Thoracic aorta (tissue), 2 donors: ENCODE data around the gene BFAR. TPM values are rescaled to one million over a fixed set of nuclear protein-coding genes. Genes with fewer than 3 reads are reported as not detected.

Experiments used
- ATAC-seq: fragments of 150-250 bp; one replicate; pipeline ENCODE4 v1.8.0; 2017; ENCODE audit warnings: low read depth; ENCODE audit not compliant: insufficient number of reproducible peaks, low FRiP score
- DNase-seq: peaks from one replicate; pipeline ENCODE4 v3.0.0-alpha.2; 2020; ENCODE audit warnings: low spot score
- H3K27ac ChIP-seq, 2 donors: fragments of 200-600 bp; sonication (generic); 1 replicate in 1 of 2; 2 replicates in 1 of 2; pipeline ENCODE4 v1.5.1; 2016; ENCODE audit warnings: mild to moderate bottlenecking in 2 of 2, moderate library complexity in 2 of 2
- H3K27me3 ChIP-seq: fragments of 200-600 bp; sonication (generic); replicated peaks from 2 replicates; pipeline ENCODE4 v1.6.0; 2016; ENCODE audit warnings: mild to moderate bottlenecking; ENCODE audit not compliant: insufficient read depth
- H3K36me3 ChIP-seq: fragments of 200-600 bp; sonication (generic); one replicate; pipeline ENCODE4 v1.5.1; 2016
- H3K4me1 ChIP-seq, 2 donors: fragments of 200-600 bp; sonication (generic); 1 replicate in 1 of 2; 2 replicates in 1 of 2; pipeline versions ENCODE4 v1.5.1 to v1.6.0; 2016; ENCODE audit warnings: low read depth in 2 of 2, mild to moderate bottlenecking in 1 of 2; ENCODE audit not compliant: control insufficient read depth in 1 of 2
- H3K4me3 ChIP-seq: fragments of 200-600 bp; sonication (generic); 2 replicates; pipeline ENCODE4 v1.5.1; 2016; ENCODE audit warnings: mild to moderate bottlenecking
- H3K9me3 ChIP-seq: fragments of 200-600 bp; sonication (generic); 2 replicates; pipeline ENCODE4 v1.5.1; 2016
- total RNA-seq, 2 donors: library from RNA; depleted of rRNA; stranded (reverse); fragments of >200 nt; gene quantifications; one replicate each; pipeline versions ENCODE4 v1.1.0 to v1.2.3, GENCODE V29; 2016
- TF ChIP-seq, protein P1 (sequence below): fragments of 200-600 bp; sonication (generic); IDR thresholded peaks from one replicate; pipeline ENCODE4 v1.5.1; 2019; ENCODE audit warnings: antibody characterized with exemption

Gene BFAR
- total RNA-seq, 2 donors from 2014 or later: 27.2 to 50.9 TPM

DNA sequence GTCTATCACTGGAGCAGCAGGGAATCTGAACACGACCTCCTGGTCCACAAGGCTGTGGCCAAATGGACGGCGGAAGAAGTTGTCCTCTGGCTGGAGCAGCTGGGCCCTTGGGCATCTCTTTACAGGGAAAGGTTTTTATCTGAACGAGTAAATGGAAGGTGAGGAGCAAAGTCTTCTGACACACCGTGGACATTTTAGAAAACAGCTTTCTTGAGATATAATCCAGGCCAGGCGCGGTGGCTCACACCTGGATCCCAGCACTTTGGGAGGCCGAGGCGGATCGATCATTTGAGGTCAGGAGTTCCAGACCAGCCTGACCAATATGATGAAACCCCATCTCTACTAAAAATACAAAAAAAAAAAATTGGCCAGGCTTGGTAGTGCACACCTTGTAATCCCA, 17.1 kb downstream of the BFAR start:
- Histone ChIP-seq H3K36me3 (peaks cover 51% of the 10 kb centered on the region), H3K27me3 (no peaks in the 10 kb centered on the region), H3K9me3 (no peaks in the 10 kb centered on the region), H3K27ac (no peak overlapping the region), H3K4me3 (no peak overlapping the region), H3K4me1 (no peaks in the 10 kb centered on the region)
- TF ChIP-seq, protein P1, sequence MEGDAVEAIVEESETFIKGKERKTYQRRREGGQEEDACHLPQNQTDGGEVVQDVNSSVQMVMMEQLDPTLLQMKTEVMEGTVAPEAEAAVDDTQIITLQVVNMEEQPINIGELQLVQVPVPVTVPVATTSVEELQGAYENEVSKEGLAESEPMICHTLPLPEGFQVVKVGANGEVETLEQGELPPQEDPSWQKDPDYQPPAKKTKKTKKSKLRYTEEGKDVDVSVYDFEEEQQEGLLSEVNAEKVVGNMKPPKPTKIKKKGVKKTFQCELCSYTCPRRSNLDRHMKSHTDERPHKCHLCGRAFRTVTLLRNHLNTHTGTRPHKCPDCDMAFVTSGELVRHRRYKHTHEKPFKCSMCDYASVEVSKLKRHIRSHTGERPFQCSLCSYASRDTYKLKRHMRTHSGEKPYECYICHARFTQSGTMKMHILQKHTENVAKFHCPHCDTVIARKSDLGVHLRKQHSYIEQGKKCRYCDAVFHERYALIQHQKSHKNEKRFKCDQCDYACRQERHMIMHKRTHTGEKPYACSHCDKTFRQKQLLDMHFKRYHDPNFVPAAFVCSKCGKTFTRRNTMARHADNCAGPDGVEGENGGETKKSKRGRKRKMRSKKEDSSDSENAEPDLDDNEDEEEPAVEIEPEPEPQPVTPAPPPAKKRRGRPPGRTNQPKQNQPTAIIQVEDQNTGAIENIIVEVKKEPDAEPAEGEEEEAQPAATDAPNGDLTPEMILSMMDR: no peak
- no peak for DNase-seq
- no peak for ATAC-seq

DNA sequence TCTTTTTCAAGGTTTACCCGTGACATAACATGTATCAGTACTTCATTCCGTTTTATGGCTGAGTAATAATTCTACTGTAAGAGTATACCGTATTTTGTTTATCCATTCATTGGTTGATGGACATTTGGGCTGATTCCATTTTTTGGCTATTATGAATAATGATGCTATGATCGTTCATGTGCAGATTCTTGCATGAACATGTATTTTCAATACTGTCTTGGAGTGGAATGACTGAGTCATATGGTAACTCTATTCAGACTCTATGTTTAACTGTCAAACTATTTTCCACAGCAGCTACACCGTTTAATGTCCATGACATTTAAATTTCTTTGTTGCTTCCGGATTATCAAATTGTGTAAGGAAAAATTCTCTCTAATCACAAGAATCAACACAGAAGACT, 17.9 kb downstream of the BFAR start:
- Histone ChIP-seq H3K27ac (no peak overlapping the region), H3K4me1 (no peaks in the 10 kb centered on the region), H3K36me3 (peaks cover 47% of the 10 kb centered on the region), H3K4me3 (no peak overlapping the region), H3K9me3 (no peaks in the 10 kb centered on the region), H3K27me3 (no peaks in the 10 kb centered on the region)
- DNase-seq: no peak
- TF ChIP-seq, protein P1: no peak
- ATAC-seq: no peak

DNA sequence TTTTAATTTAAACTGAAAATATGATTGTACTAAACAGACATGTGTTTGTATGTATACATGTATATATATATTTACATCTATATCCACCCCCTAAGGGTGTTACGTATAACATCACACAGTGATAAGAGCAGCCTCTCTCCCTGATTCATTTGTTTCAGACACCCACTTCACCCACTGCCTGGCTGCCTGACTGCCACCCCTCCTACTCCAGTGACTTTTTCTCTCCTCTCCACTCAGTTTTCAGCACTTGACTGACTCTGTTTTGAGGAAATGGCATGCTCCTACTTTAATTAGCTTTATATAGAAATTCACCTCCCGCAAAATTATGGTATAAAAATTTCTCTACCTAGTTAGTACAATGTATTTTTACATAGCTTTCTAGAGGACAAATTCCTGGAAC, 20.0 kb downstream of the BFAR start:
- peaks cover 39% of the 10 kb centered on the region for H3K36me3 ChIP-seq
- H3K27me3 ChIP-seq: no peaks in the 10 kb centered on the region
- DNase-seq: no peak
- H3K4me3 ChIP-seq: no peak overlapping the region
- H3K27ac ChIP-seq: no peak overlapping the region
- ATAC-seq: no peak
- no peaks in the 10 kb centered on the region for H3K4me1 ChIP-seq
- TF ChIP-seq, protein P1: no peak
- no peaks in the 10 kb centered on the region for H3K9me3 ChIP-seq

- no peak overlapping the region for H3K4me3 ChIP-seq
- TF ChIP-seq, protein P1: no peak
- DNase-seq (no peak), ATAC-seq (no peak)
- H3K27ac ChIP-seq: no peak overlapping the region
- H3K9me3 ChIP-seq: no peaks in the 10 kb centered on the region
- no peaks in the 10 kb centered on the region for H3K27me3 ChIP-seq
- no peaks in the 10 kb centered on the region for H3K4me1 ChIP-seq
- H3K36me3 ChIP-seq: peaks cover 40% of the 10 kb centered on the region
These were observed 25.3 kb downstream of the BFAR start for GRCh38 chr16:14658063-14658462.

- H3K9me3 ChIP-seq: no peaks in the 10 kb centered on the region
- TF ChIP-seq, protein P1: no peak
- DNase-seq: no peak
- no peak overlapping the region for H3K4me3 ChIP-seq
- no peak for ATAC-seq
- H3K36me3 ChIP-seq: peaks cover 33% of the 10 kb centered on the region
- no peak overlapping the region for H3K27ac ChIP-seq
- H3K27me3 ChIP-seq: no peaks in the 10 kb centered on the region
- no peaks in the 10 kb centered on the region for H3K4me1 ChIP-seq
These were observed 34.9 kb downstream of the BFAR start for GRCh38 chr16:14667347-14668266.
